H1 (cell line): ENCODE results near the gene SLC39A7.

Source experiments
- EP300 ChIP-seq, 2 experiments: IDR thresholded peaks; 1 replicate in 1 of 2; 2 replicates in 1 of 2; pipeline ENCODE4 v1.6.1; 2011 to 2012; ENCODE audit warnings: low read depth in 2 of 2, low read length in 2 of 2, mild to moderate bottlenecking in 2 of 2, borderline replicate concordance in 1 of 2, inconsistent platforms in 1 of 2, moderate library complexity in 1 of 2
- JUND ChIP-seq: IDR thresholded peaks from 2 replicates; pipeline ENCODE4 v1.6.1; 2011; ENCODE audit warnings: mild to moderate bottlenecking, improper control_type of control experiment, low read length
- KDM5A ChIP-seq: fragments of 200-600 bp; IDR thresholded peaks from 2 replicates; pipeline ENCODE4 v1.7.1; 2012; ENCODE audit warnings: mild to moderate bottlenecking, low read length, inconsistent platforms, mixed read lengths
- POLR2A ChIP-seq, 2 experiments: IDR thresholded peaks; 1 replicate in 1 of 2; 2 replicates in 1 of 2; pipeline ENCODE4 v1.6.1; 2011; ENCODE audit warnings: low read depth in 2 of 2, low read length in 2 of 2, mild to moderate bottlenecking in 2 of 2; ENCODE audit errors: control extremely low read depth in 1 of 2
- SAP30 ChIP-seq: fragments of 300-600 bp; sonication (generic); IDR thresholded peaks from 2 replicates; pipeline ENCODE4 v1.7.1; 2012; ENCODE audit warnings: low read length, moderate library complexity, mild to moderate bottlenecking, inconsistent platforms; ENCODE audit not compliant: insufficient read depth, insufficient replicate concordance
- SUZ12 ChIP-seq: fragments of 200-600 bp; sonication (generic); IDR thresholded peaks from 2 replicates; pipeline ENCODE4 v1.6.1; 2012; ENCODE audit warnings: mild to moderate bottlenecking, inconsistent platforms, low read length, moderate library complexity, mixed read lengths
- YY1 ChIP-seq: IDR thresholded peaks from 2 replicates; pipeline ENCODE4 v1.6.1; 2011; ENCODE audit warnings: low read depth, mild to moderate bottlenecking, low read length
- ZNF274 ChIP-seq: IDR thresholded peaks from 2 replicates; pipeline ENCODE4 v1.7.0; 2012; ENCODE audit warnings: low read length, borderline replicate concordance; ENCODE audit errors: extremely low read depth
- TF ChIP-seq, protein P1 (sequence below), 3 experiments: IDR thresholded peaks; 1 replicate in 2 of 3; 2 replicates in 1 of 3; pipeline versions ENCODE4 v1.5.1 to v1.6.1; 2011; ENCODE audit warnings: low read length in 3 of 3, mild to moderate bottlenecking in 3 of 3, inconsistent platforms in 2 of 3, low read depth in 1 of 3, moderate library complexity in 1 of 3; ENCODE audit not compliant: insufficient read depth in 1 of 3; ENCODE audit errors: control extremely low read depth in 1 of 3

- TF ChIP-seq, protein P1, sequence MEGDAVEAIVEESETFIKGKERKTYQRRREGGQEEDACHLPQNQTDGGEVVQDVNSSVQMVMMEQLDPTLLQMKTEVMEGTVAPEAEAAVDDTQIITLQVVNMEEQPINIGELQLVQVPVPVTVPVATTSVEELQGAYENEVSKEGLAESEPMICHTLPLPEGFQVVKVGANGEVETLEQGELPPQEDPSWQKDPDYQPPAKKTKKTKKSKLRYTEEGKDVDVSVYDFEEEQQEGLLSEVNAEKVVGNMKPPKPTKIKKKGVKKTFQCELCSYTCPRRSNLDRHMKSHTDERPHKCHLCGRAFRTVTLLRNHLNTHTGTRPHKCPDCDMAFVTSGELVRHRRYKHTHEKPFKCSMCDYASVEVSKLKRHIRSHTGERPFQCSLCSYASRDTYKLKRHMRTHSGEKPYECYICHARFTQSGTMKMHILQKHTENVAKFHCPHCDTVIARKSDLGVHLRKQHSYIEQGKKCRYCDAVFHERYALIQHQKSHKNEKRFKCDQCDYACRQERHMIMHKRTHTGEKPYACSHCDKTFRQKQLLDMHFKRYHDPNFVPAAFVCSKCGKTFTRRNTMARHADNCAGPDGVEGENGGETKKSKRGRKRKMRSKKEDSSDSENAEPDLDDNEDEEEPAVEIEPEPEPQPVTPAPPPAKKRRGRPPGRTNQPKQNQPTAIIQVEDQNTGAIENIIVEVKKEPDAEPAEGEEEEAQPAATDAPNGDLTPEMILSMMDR (IDR thresholded peaks at IDR 0.05; ENCODE audit: control extremely low read depth in 1 of 3, insufficient read depth in 1 of 3, low read depth in 1 of 3, low read length in 3 of 3): no peak
- TF ChIP-seq POLR2A (IDR thresholded peaks at IDR 0.05; ENCODE audit: control extremely low read depth in 1 of 2, low read depth in 2 of 2, low read length in 2 of 2) (no peak), JUND (no peak), YY1 (no peak), ZNF274 (no peak), SUZ12 (no peak), KDM5A (no peak), EP300 (IDR thresholded peaks at IDR 0.05; ENCODE audit: borderline replicate concordance in 1 of 2, low read depth in 2 of 2, low read length in 2 of 2) (no peak), SAP30 (no peak)
Measured at GRCh38 chr6:33168284-33168601, 32.4 kb upstream of the SLC39A7 start.
